ENCODE data around the gene TIE1.

The TIE1 gene

GRCh38 chr1:43267291-43267805 lies 33.4 kb upstream of the TIE1 start:
- no peak overlapping the region for H3K4me3 ChIP-seq (ENCODE audit: low read length in 2 of 2)
- H3K36me3 ChIP-seq (ENCODE audit: control insufficient read depth in 2 of 2, insufficient read depth in 2 of 2, low read length in 2 of 2) = no peaks in the 10 kb centered on the region
- H3K27me3 ChIP-seq (ENCODE audit: control insufficient read depth in 1 of 2, insufficient read depth in 2 of 2, low read length in 2 of 2) = peaks cover 21 to 26% of the 10 kb centered on the region in 2 donors
- H3K4me1 ChIP-seq (ENCODE audit: control insufficient read depth, insufficient read depth, low read length) = peaks cover 4% of the 10 kb centered on the region
- no peak overlapping the region for H3K9ac ChIP-seq (ENCODE audit: low read length in 2 of 2)
- H3K27ac ChIP-seq (ENCODE audit: low read length) = no peak overlapping the region
- H3K9me3 ChIP-seq (ENCODE audit: control insufficient read depth in 2 of 2, low read length in 2 of 2) = no peaks in the 10 kb centered on the region

GRCh38 chr1:43267818-43268425 lies 32.9 kb upstream of the TIE1 start:
- Histone ChIP-seq H3K27ac (ENCODE audit: low read length) (no peak overlapping the region), H3K4me3 (ENCODE audit: low read length in 2 of 2) (no peak overlapping the region), H3K9ac (ENCODE audit: low read length in 2 of 2) (no peak overlapping the region), H3K27me3 (ENCODE audit: control insufficient read depth in 1 of 2, insufficient read depth in 2 of 2, low read length in 2 of 2) (peaks cover 24 to 26% of the 10 kb centered on the region in 2 donors), H3K4me1 (ENCODE audit: control insufficient read depth, insufficient read depth, low read length) (peaks cover 4% of the 10 kb centered on the region), H3K9me3 (ENCODE audit: control insufficient read depth in 2 of 2, low read length in 2 of 2) (no peaks in the 10 kb centered on the region), H3K36me3 (ENCODE audit: control insufficient read depth in 2 of 2, insufficient read depth in 2 of 2, low read length in 2 of 2) (no peaks in the 10 kb centered on the region)

GRCh38 chr1:43269627-43270375 lies 31.0 kb upstream of the TIE1 start, which contains the start of gene TMEM125:
TSS of gene TMEM125 (plus strand) at chr1:43269983. CDS start at chr1:43272723, 2,740 bp downstream.
- H3K36me3 ChIP-seq (ENCODE audit: control insufficient read depth in 2 of 2, insufficient read depth in 2 of 2, low read length in 2 of 2) = no peaks in the 10 kb centered on the region
- H3K27me3 ChIP-seq (ENCODE audit: control insufficient read depth in 1 of 2, insufficient read depth in 2 of 2, low read length in 2 of 2) = peaks cover 25 to 34% of the 10 kb centered on the region in 2 donors
- no peak within 1 kb of the TSS for H3K9ac ChIP-seq (ENCODE audit: low read length in 2 of 2)
- no peak within 1 kb of the TSS for H3K4me3 ChIP-seq (ENCODE audit: low read length in 2 of 2)
- H3K4me1 ChIP-seq (ENCODE audit: control insufficient read depth, insufficient read depth, low read length) = peaks cover 4% of the 10 kb centered on the region
- no peak within 1 kb of the TSS for H3K27ac ChIP-seq (ENCODE audit: low read length)
- no peaks in the 10 kb centered on the region for H3K9me3 ChIP-seq (ENCODE audit: control insufficient read depth in 2 of 2, low read length in 2 of 2)

GRCh38 chr1:43270421-43271095 lies 30.2 kb upstream of the TIE1 start:
- no peaks in the 10 kb centered on the region for H3K36me3 ChIP-seq (ENCODE audit: control insufficient read depth in 2 of 2, insufficient read depth in 2 of 2, low read length in 2 of 2)
- no peak overlapping the region for H3K9ac ChIP-seq (ENCODE audit: low read length in 2 of 2)
- peaks cover 25 to 34% of the 10 kb centered on the region in 2 donors for H3K27me3 ChIP-seq (ENCODE audit: control insufficient read depth in 1 of 2, insufficient read depth in 2 of 2, low read length in 2 of 2)
- peaks cover 4% of the 10 kb centered on the region for H3K4me1 ChIP-seq (ENCODE audit: control insufficient read depth, insufficient read depth, low read length)
- no peak overlapping the region for H3K4me3 ChIP-seq (ENCODE audit: low read length in 2 of 2)
- no peaks in the 10 kb centered on the region for H3K9me3 ChIP-seq (ENCODE audit: control insufficient read depth in 2 of 2, low read length in 2 of 2)
- H3K27ac ChIP-seq (ENCODE audit: low read length) = no peak overlapping the region

GRCh38 chr1:43271186-43272118 lies 29.3 kb upstream of the TIE1 start:
- H3K9ac ChIP-seq (ENCODE audit: low read length in 2 of 2) = no peak overlapping the region
- no peak overlapping the region for H3K4me3 ChIP-seq (ENCODE audit: low read length in 2 of 2)
- no peak overlapping the region for H3K27ac ChIP-seq (ENCODE audit: low read length)

GRCh38 chr1:43272161-43272560 lies 28.6 kb upstream of the TIE1 start:
- H3K27ac ChIP-seq (ENCODE audit: low read length) = no peak overlapping the region
- H3K4me1 ChIP-seq (ENCODE audit: control insufficient read depth, insufficient read depth, low read length) = peaks cover 4% of the 10 kb centered on the region
- peaks cover 25 to 34% of the 10 kb centered on the region in 2 donors for H3K27me3 ChIP-seq (ENCODE audit: control insufficient read depth in 1 of 2, insufficient read depth in 2 of 2, low read length in 2 of 2)
- H3K4me3 ChIP-seq (ENCODE audit: low read length in 2 of 2) = no peak overlapping the region
- H3K9me3 ChIP-seq (ENCODE audit: control insufficient read depth in 2 of 2, low read length in 2 of 2) = no peaks in the 10 kb centered on the region
- no peak overlapping the region for H3K9ac ChIP-seq (ENCODE audit: low read length in 2 of 2)
- no peaks in the 10 kb centered on the region for H3K36me3 ChIP-seq (ENCODE audit: control insufficient read depth in 2 of 2, insufficient read depth in 2 of 2, low read length in 2 of 2)

More at GRCh38 chr1:43271186-43272118, 29.3 kb upstream of the TIE1 start:
- H3K36me3 ChIP-seq (ENCODE audit: control insufficient read depth in 2 of 2, insufficient read depth in 2 of 2, low read length in 2 of 2) = no peaks in the 10 kb centered on the region
- H3K9me3 ChIP-seq (ENCODE audit: control insufficient read depth in 2 of 2, low read length in 2 of 2) = no peaks in the 10 kb centered on the region
- H3K4me1 ChIP-seq (ENCODE audit: control insufficient read depth, insufficient read depth, low read length) = peaks cover 4% of the 10 kb centered on the region
- H3K27me3 ChIP-seq (ENCODE audit: control insufficient read depth in 1 of 2, insufficient read depth in 2 of 2, low read length in 2 of 2) = peaks cover 25 to 34% of the 10 kb centered on the region in 2 donors

GRCh38 chr1:43272576-43273571 lies 27.9 kb upstream of the TIE1 start:
- Histone ChIP-seq H3K4me1 (ENCODE audit: control insufficient read depth, insufficient read depth, low read length) (peaks cover 4% of the 10 kb centered on the region), H3K27ac (ENCODE audit: low read length) (no peak overlapping the region), H3K9me3 (ENCODE audit: control insufficient read depth in 2 of 2, low read length in 2 of 2) (no peaks in the 10 kb centered on the region), H3K9ac (ENCODE audit: low read length in 2 of 2) (no peak overlapping the region), H3K27me3 (ENCODE audit: control insufficient read depth in 1 of 2, insufficient read depth in 2 of 2, low read length in 2 of 2) (peaks cover 25 to 34% of the 10 kb centered on the region in 2 donors), H3K36me3 (ENCODE audit: control insufficient read depth in 2 of 2, insufficient read depth in 2 of 2, low read length in 2 of 2) (no peaks in the 10 kb centered on the region), H3K4me3 (ENCODE audit: low read length in 2 of 2) (no peak overlapping the region)

- Histone ChIP-seq H3K36me3 (ENCODE audit: control insufficient read depth in 2 of 2, insufficient read depth in 2 of 2, low read length in 2 of 2) (no peaks in the 10 kb centered on the region), H3K9ac (ENCODE audit: low read length in 2 of 2) (no peak overlapping the region), H3K4me3 (ENCODE audit: low read length in 2 of 2) (no peak overlapping the region), H3K4me1 (ENCODE audit: control insufficient read depth, insufficient read depth, low read length) (peaks cover 4% of the 10 kb centered on the region), H3K9me3 (ENCODE audit: control insufficient read depth in 2 of 2, low read length in 2 of 2) (no peaks in the 10 kb centered on the region), H3K27me3 (ENCODE audit: control insufficient read depth in 1 of 2, insufficient read depth in 2 of 2, low read length in 2 of 2) (peaks cover 25 to 34% of the 10 kb centered on the region in 2 donors), H3K27ac (ENCODE audit: low read length) (no peak overlapping the region)
Measured at GRCh38 chr1:43273708-43274107, 27.1 kb upstream of the TIE1 start.

- Histone ChIP-seq H3K36me3 (ENCODE audit: control insufficient read depth in 2 of 2, insufficient read depth in 2 of 2, low read length in 2 of 2) (no peaks in the 10 kb centered on the region), H3K9ac (ENCODE audit: low read length in 2 of 2) (no peak overlapping the region), H3K4me1 (ENCODE audit: control insufficient read depth, insufficient read depth, low read length) (peaks cover 4% of the 10 kb centered on the region), H3K4me3 (ENCODE audit: low read length in 2 of 2) (no peak overlapping the region), H3K27me3 (ENCODE audit: control insufficient read depth in 1 of 2, insufficient read depth in 2 of 2, low read length in 2 of 2) (peaks cover 25 to 32% of the 10 kb centered on the region in 2 donors), H3K9me3 (ENCODE audit: control insufficient read depth in 2 of 2, low read length in 2 of 2) (no peaks in the 10 kb centered on the region), H3K27ac (ENCODE audit: low read length) (no peak overlapping the region)
Measured at GRCh38 chr1:43274125-43274803, 26.5 kb upstream of the TIE1 start.
